ENCODE data around the gene C18orf63.
A peak's percentile ranks its signal among the peaks of the same experiment; 100 is the strongest.
"Not testable (repeated sequence)": the region's sequence is repeated elsewhere in the genome, so short reads cannot be mapped to it uniquely, and the experiment has no call there.

Gene C18orf63

GRCh38 chr18:74286856-74287255 lies 28.8 kb upstream of the C18orf63 start:
- no peak for FAIRE-seq

- no peak for FAIRE-seq
Observed at GRCh38 chr18:74288041-74288440, 27.6 kb upstream of the C18orf63 start.

GRCh38 chr18:74288730-74289129 lies 26.9 kb upstream of the C18orf63 start:
- no peak for FAIRE-seq

- no peak for FAIRE-seq
Observed at GRCh38 chr18:74289137-74289536, 26.5 kb upstream of the C18orf63 start.

GRCh38 chr18:74290021-74290420 lies 25.6 kb upstream of the C18orf63 start:
- FAIRE-seq, result no peak

- no peak for FAIRE-seq
Observed at GRCh38 chr18:74290794-74291471, 24.7 kb upstream of the C18orf63 start.

- FAIRE-seq, result no peak
Observed at GRCh38 chr18:74291472-74291770, 24.2 kb upstream of the C18orf63 start.

GRCh38 chr18:74291771-74292540 lies 23.7 kb upstream of the C18orf63 start, which contains the start of gene CYB5A:
Gene CYB5A (minus strand): TSS chr18:74291963. CDS start chr18:74291875, 88 bp downstream.
- peak; percentile 77 for FAIRE-seq

GRCh38 chr18:74292541-74292858 lies 23.1 kb upstream of the C18orf63 start:
- FAIRE-seq, result no peak

GRCh38 chr18:74292982-74293381 lies 22.7 kb upstream of the C18orf63 start:
- not testable (repeated sequence) for FAIRE-seq

- FAIRE-seq, result no peak
Observed at GRCh38 chr18:74294526-74294925, 21.1 kb upstream of the C18orf63 start.

GRCh38 chr18:74299162-74299561 lies 16.5 kb upstream of the C18orf63 start:
- no peak for FAIRE-seq

GRCh38 chr18:74299746-74300145 lies 15.9 kb upstream of the C18orf63 start:
- FAIRE-seq, result no peak

- FAIRE-seq, result no peak
Observed at GRCh38 chr18:74303306-74303705, 12.3 kb upstream of the C18orf63 start.

- FAIRE-seq, result no peak
Observed at GRCh38 chr18:74303936-74304335, 11.7 kb upstream of the C18orf63 start.

- no peak for FAIRE-seq
Observed at GRCh38 chr18:74310411-74310810, 5.2 kb upstream of the C18orf63 start.

- no peak for FAIRE-seq
Observed at GRCh38 chr18:74311000-74311399, 4.6 kb upstream of the C18orf63 start.

- no peak for FAIRE-seq
Observed at GRCh38 chr18:74314759-74315463, 728 bp upstream of the C18orf63 start.

GRCh38 chr18:74316257-74317170 lies 875 bp downstream of the C18orf63 start:
- no peak for FAIRE-seq

GRCh38 chr18:74326231-74326630 lies 10.6 kb downstream of the C18orf63 start:
- FAIRE-seq, result no peak

- FAIRE-seq, result not testable (repeated sequence)
Observed at GRCh38 chr18:74326791-74327190, 11.2 kb downstream of the C18orf63 start.

- no peak for FAIRE-seq
Observed at GRCh38 chr18:74328206-74328605, 12.6 kb downstream of the C18orf63 start.

GRCh38 chr18:74329688-74330205 lies 14.1 kb downstream of the C18orf63 start:
- FAIRE-seq, result no peak
